HepG2 (cell line): ENCODE results near the gene AUP1. TPM values are rescaled to one million over a fixed set of nuclear protein-coding genes. Genes with fewer than 3 reads are reported as not detected.
A peak's percentile ranks its signal among the peaks of the same experiment; 100 is the strongest.

Experiments used
- ADNP ChIP-seq: sonication (generic); formaldehyde crosslinking; IDR thresholded peaks from 2 replicates; pipeline ENCODE4 v1.4.0; 2020; ENCODE audit warnings: missing genetic modification reagents
- ARHGAP35 ChIP-seq: sonication (generic); formaldehyde crosslinking; IDR thresholded peaks from 2 replicates; pipeline ENCODE4 v1.9.0; 2022; ENCODE audit warnings: mild to moderate bottlenecking, inconsistent platforms, moderate library complexity, missing genetic modification reagents, borderline replicate concordance
- ARID4A ChIP-seq: sonication (generic); formaldehyde crosslinking; IDR thresholded peaks from 2 replicates; pipeline ENCODE4 v1.5.0; 2020; ENCODE audit warnings: mild to moderate bottlenecking, missing genetic modification reagents, borderline replicate concordance
- BRD4 ChIP-seq: sonication (generic); formaldehyde crosslinking; IDR thresholded peaks from 2 replicates; pipeline ENCODE4 v1.4.0; 2020; ENCODE audit warnings: missing genetic modification reagents
- CHCHD3 ChIP-seq: sonication (generic); formaldehyde crosslinking; IDR thresholded peaks from 2 replicates; pipeline ENCODE4 v1.8.0; 2022; ENCODE audit warnings: mild to moderate bottlenecking, missing genetic modification reagents, moderate library complexity
- CREB3 ChIP-seq: sonication (generic); formaldehyde crosslinking; IDR thresholded peaks from 2 replicates; pipeline ENCODE4 v1.5.0; 2020; ENCODE audit warnings: missing genetic modification reagents
- KAT8 ChIP-seq: IDR thresholded peaks from 2 replicates; pipeline ENCODE4 v1.6.1; 2016; ENCODE audit warnings: missing genetic modification reagents, missing compliant biosample characterization
- KDM1A ChIP-seq: IDR thresholded peaks from 2 replicates; pipeline ENCODE4 v1.6.1; 2016; ENCODE audit warnings: missing compliant biosample characterization
- RAD21 ChIP-seq: fragments of 450-650 bp; formaldehyde crosslinking; IDR thresholded peaks from 2 replicates; pipeline ENCODE4 v1.5.0; 2020; ENCODE audit warnings: mild to moderate bottlenecking
- TAF15 ChIP-seq: fragments of 200-400 bp; formaldehyde crosslinking; IDR thresholded peaks from one replicate; pipeline ENCODE4 v1.6.1; 2018; ENCODE audit warnings: mild to moderate bottlenecking, low read depth, low read length; ENCODE audit not compliant: poor library complexity, severe bottlenecking
- ZBTB43 ChIP-seq: sonication (generic); formaldehyde crosslinking; conservative IDR thresholded peaks from 2 replicates; pipeline ENCODE4 v1.4.0; 2020; ENCODE audit warnings: missing genetic modification reagents
- ZBTB7B ChIP-seq: sonication (generic); formaldehyde crosslinking; IDR thresholded peaks from 2 replicates; pipeline ENCODE4 v1.4.0; 2020; ENCODE audit warnings: missing genetic modification reagents
- ZNF235 ChIP-seq: sonication (generic); formaldehyde crosslinking; IDR thresholded peaks from 2 replicates; pipeline ENCODE4 v1.8.1; 2023; ENCODE audit warnings: mild to moderate bottlenecking, missing genetic modification reagents, borderline replicate concordance
- ZNF3 ChIP-seq: IDR thresholded peaks from 2 replicates; pipeline ENCODE4 v1.7.0; 2017; ENCODE audit warnings: inconsistent platforms
- ZNF34 ChIP-seq: sonication (generic); formaldehyde crosslinking; IDR thresholded peaks from 2 replicates; pipeline ENCODE4 v1.4.0; 2020; ENCODE audit warnings: mild to moderate bottlenecking, missing genetic modification reagents, borderline replicate concordance
- ZNF564 ChIP-seq: sonication (generic); formaldehyde crosslinking; IDR thresholded peaks from 2 replicates; pipeline ENCODE4 v1.8.1; 2023; ENCODE audit warnings: mild to moderate bottlenecking, missing genetic modification reagents
- ZNF576 ChIP-seq: sonication (generic); formaldehyde crosslinking; IDR thresholded peaks from 2 replicates; pipeline ENCODE4 v1.4.0; 2020; ENCODE audit warnings: mild to moderate bottlenecking, missing genetic modification reagents
- ZNF703 ChIP-seq: sonication (generic); formaldehyde crosslinking; IDR thresholded peaks from 2 replicates; pipeline ENCODE4 v1.5.1; 2020; ENCODE audit warnings: missing genetic modification reagents, mild to moderate bottlenecking, moderate library complexity, borderline replicate concordance
- ZNF704 ChIP-seq: sonication (generic); formaldehyde crosslinking; IDR thresholded peaks from 2 replicates; pipeline ENCODE4 v1.8.1; 2023; ENCODE audit warnings: mild to moderate bottlenecking, inconsistent platforms, moderate library complexity, missing genetic modification reagents, borderline replicate concordance
- ZNF776 ChIP-seq: sonication (generic); formaldehyde crosslinking; IDR thresholded peaks from 2 replicates; pipeline ENCODE4 v1.4.0; 2020; ENCODE audit warnings: mild to moderate bottlenecking, missing genetic modification reagents
- ZNF850 ChIP-seq: sonication (generic); formaldehyde crosslinking; conservative IDR thresholded peaks from 2 replicates; pipeline ENCODE4 v1.9.0; 2021; ENCODE audit warnings: mild to moderate bottlenecking, missing genetic modification reagents
- polyA plus RNA-seq, 8 experiments: library from polyadenylated mRNA; depleted of rRNA in 3 of 8; stranded (reverse) in 7 of 8; unstranded in 1 of 8; fragments of >200 nt; fragmentation: Illumina TruSeq in 4 of 8; extraction: Trizol in 4 of 8; gene quantifications; 2 replicates each; pipeline versions ENCODE4 v1.2.1 to v1.2.3, GENCODE V29; 2011 to 2016; ENCODE audit warnings: low read depth in 4 of 8, missing spikeins in 1 of 8, mixed read lengths in 1 of 8; ENCODE audit not compliant: insufficient read depth in 1 of 8
- total RNA-seq, 5 experiments: library from RNA; depleted of rRNA; stranded (reverse); fragments of >200 nt; fragmentation: Illumina TruSeq; extraction: Trizol; gene quantifications; 2 replicates each; pipeline ENCODE4 v1.2.3, GENCODE V29; 2016; ENCODE audit warnings: low read depth in 1 of 5

The AUP1 gene
- total and polyA plus RNA-seq, 2 of the 13 experiments (the other 11 are each of a cell fraction or from before 2014, with no cell fraction given): 174 to 267 TPM

GRCh38 chr2:74481961-74482800 is 47.3 kb downstream of the AUP1 start (continued):
- TF ChIP-seq ARID4A (CRISPR knock-in tag) (no peak; the same call in 1 of the 2 replicates), KAT8 (CRISPR knock-in tag) (no peak), ZNF3 (CRISPR knock-in tag) (0 out of 2 replicates have a peak, but pooled peaks have one; percentile 5), ZBTB7B (CRISPR knock-in tag) (no peak), ADNP (CRISPR knock-in tag) (no peak), KDM1A (CRISPR knock-in tag) (no peak; the same call in 1 of the 2 replicates), ZNF34 (CRISPR knock-in tag) (0 out of 2 replicates have a peak, but pooled peaks have one; percentile 18), ZNF235 (peak; percentile 96), ZNF703 (CRISPR knock-in tag) (peak; percentile 52; the same call in 1 of the 2 replicates), RAD21 (peak; percentile 24; the same call in 1 of the 2 replicates), ARHGAP35 (CRISPR knock-in tag) (no peak), ZNF704 (CRISPR knock-in tag) (peak; percentile 72), ZNF576 (CRISPR knock-in tag) (peak; percentile 93), ZNF564 (peak; percentile 83; the same call in 1 of the 2 replicates), CHCHD3 (CRISPR knock-in tag) (0 out of 2 replicates have a peak, but pooled peaks have one; percentile 59), TAF15 (peak; percentile 86), BRD4 (CRISPR knock-in tag) (peak; percentile 92), ZNF850 (CRISPR knock-in tag) (no peak), CREB3 (no peak; the same call in 1 of the 2 replicates), ZBTB43 (CRISPR knock-in tag) (no peak), ZNF776 (CRISPR knock-in tag) (peak; percentile 73; the same call in 1 of the 2 replicates)
